ENCODE results near the gene FAP. TPM values are rescaled to one million over a fixed set of nuclear protein-coding genes. Genes with fewer than 3 reads are reported as not detected.

The FAP gene
- total and polyA plus RNA-seq, 2 of the 8 experiments (the other 6 are each of a cell fraction or from before 2014, with no cell fraction given): not detected

DNA sequence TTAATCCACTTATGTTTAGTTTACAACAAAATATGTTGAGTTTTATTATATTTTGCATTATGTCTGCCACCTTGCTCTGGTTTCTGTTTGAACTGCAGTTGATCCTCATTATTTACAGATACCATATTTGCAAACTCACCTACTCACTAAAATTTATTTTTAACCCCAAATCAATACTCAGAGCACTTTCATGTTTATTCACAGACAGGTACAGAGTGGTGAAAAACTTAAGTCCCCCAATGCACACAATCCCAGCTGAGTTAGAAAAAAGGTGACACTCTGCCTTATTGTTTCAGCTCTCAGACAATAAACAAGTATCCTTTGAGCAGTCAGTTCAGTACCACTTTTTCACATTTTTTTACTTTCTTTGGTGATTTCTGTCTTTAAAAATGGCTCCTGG, 104.9 kb downstream of the FAP start:
- no peak overlapping the region for H2BK12ac ChIP-seq (ENCODE audit: low read depth, low read length)
- ChIA-PET CTCF (ENCODE audit: partially characterized antibody) (interaction anchor here (1.2 to 2.8 kb wide), 4 partner anchors 15 to 192 kb away, joined by 3 to 12 read pairs (median 4); partner anchors contain the start of gene GCG), POLR2A (ENCODE audit: partially characterized antibody) (no interaction called here)
- no peaks in the 10 kb centered on the region for H3K36me3 ChIP-seq (ENCODE audit: control insufficient read depth in 2 of 4, insufficient read depth in 4 of 4, low read length in 3 of 4)
- H3K18ac ChIP-seq (ENCODE audit: extremely low read depth, low read length): no peak overlapping the region
- no peaks in the 10 kb centered on the region for H3K9me3 ChIP-seq (ENCODE audit: insufficient read depth in 2 of 2, low read depth in 1 of 2, low read length in 1 of 2)
- no peaks in the 10 kb centered on the region for H3K79me1 ChIP-seq (ENCODE audit: low read depth, low read length)
- H2BK5ac ChIP-seq (ENCODE audit: low read depth, low read length): no peak overlapping the region
- H4K5ac ChIP-seq (ENCODE audit: insufficient read length, low read depth, low read length): no peak overlapping the region
- no peak overlapping the region for H3K23ac ChIP-seq (ENCODE audit: insufficient read length)
- H3K23me2 ChIP-seq (ENCODE audit: low read depth, low read length): no peaks in the 10 kb centered on the region
- no peak overlapping the region for H2BK120ac ChIP-seq (replicated peaks; ENCODE audit: low read depth, low read length)
- no peak overlapping the region for H3K27ac ChIP-seq (ENCODE audit: low read depth, low read length)
- H3K56ac ChIP-seq (replicated peaks; ENCODE audit: insufficient read length, low read depth, low read length): no peak overlapping the region
- TF ChIP-seq RBBP5 (IDR thresholded peaks at IDR 0.05; ENCODE audit: borderline replicate concordance, low read depth, low read length) (no peak), NANOG (IDR thresholded peaks at IDR 0.05; ENCODE audit: insufficient read depth, low read depth, low read length, poor library complexity, severe bottlenecking) (no peak), TAF1 (IDR thresholded peaks at IDR 0.05; ENCODE audit: low read depth, low read length) (no peak), FOSL1 (IDR thresholded peaks at IDR 0.05; ENCODE audit: insufficient read depth, low read depth, low read length) (no peak), SUZ12 (IDR thresholded peaks at IDR 0.05; ENCODE audit: low read length) (no peak), EGR1 (IDR thresholded peaks at IDR 0.05; ENCODE audit: borderline replicate concordance, low read depth, low read length) (no peak), KDM4A (IDR thresholded peaks at IDR 0.05; ENCODE audit: low read depth, low read length, severe bottlenecking) (no peak), ZNF274 (IDR thresholded peaks at IDR 0.05; ENCODE audit: borderline replicate concordance, extremely low read depth, low read length) (no peak), TEAD4 (IDR thresholded peaks at IDR 0.05; ENCODE audit: low read depth, low read length) (no peak), CREB1 (IDR thresholded peaks at IDR 0.05) (no peak)
- TF ChIP-seq, protein P1, sequence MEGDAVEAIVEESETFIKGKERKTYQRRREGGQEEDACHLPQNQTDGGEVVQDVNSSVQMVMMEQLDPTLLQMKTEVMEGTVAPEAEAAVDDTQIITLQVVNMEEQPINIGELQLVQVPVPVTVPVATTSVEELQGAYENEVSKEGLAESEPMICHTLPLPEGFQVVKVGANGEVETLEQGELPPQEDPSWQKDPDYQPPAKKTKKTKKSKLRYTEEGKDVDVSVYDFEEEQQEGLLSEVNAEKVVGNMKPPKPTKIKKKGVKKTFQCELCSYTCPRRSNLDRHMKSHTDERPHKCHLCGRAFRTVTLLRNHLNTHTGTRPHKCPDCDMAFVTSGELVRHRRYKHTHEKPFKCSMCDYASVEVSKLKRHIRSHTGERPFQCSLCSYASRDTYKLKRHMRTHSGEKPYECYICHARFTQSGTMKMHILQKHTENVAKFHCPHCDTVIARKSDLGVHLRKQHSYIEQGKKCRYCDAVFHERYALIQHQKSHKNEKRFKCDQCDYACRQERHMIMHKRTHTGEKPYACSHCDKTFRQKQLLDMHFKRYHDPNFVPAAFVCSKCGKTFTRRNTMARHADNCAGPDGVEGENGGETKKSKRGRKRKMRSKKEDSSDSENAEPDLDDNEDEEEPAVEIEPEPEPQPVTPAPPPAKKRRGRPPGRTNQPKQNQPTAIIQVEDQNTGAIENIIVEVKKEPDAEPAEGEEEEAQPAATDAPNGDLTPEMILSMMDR (IDR thresholded peaks at IDR 0.05; ENCODE audit: control extremely low read depth in 1 of 3, insufficient read depth in 1 of 3, low read depth in 1 of 3, low read length in 3 of 3): no peak
- TF ChIP-seq, protein P2, sequence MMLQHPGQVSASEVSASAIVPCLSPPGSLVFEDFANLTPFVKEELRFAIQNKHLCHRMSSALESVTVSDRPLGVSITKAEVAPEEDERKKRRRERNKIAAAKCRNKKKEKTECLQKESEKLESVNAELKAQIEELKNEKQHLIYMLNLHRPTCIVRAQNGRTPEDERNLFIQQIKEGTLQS (IDR thresholded peaks at IDR 0.05; ENCODE audit: insufficient read depth, low read depth, low read length): no peak
- H2BK20ac ChIP-seq (ENCODE audit: low read length): no peak overlapping the region
- DNase-seq (ENCODE audit: low read depth in 1 of 2, low spot score in 2 of 2): no peak
- no peak overlapping the region for H3K4me3 ChIP-seq (ENCODE audit: extremely low read depth in 1 of 4, insufficient read depth in 2 of 4, low read depth in 3 of 4, low read length in 4 of 4)
- no peak overlapping the region for H3K14ac ChIP-seq (ENCODE audit: insufficient read length)
- no peaks in the 10 kb centered on the region for H3K79me2 ChIP-seq (ENCODE audit: control insufficient read depth in 1 of 2, insufficient read depth in 2 of 2, low read length in 2 of 2)
- H4K20me1 ChIP-seq (replicated peaks in 1 of 2; ENCODE audit: control insufficient read depth in 1 of 2, insufficient read depth in 2 of 2, low read length in 2 of 2): no peaks in the 10 kb centered on the region
- no peak overlapping the region for H3K4me2 ChIP-seq (ENCODE audit: insufficient read depth in 1 of 2, low read depth in 2 of 2, low read length in 2 of 2)
- H2AFZ ChIP-seq (ENCODE audit: low read length): no peak overlapping the region
- H4K91ac ChIP-seq (replicated peaks; ENCODE audit: insufficient read length, low read length): no peak overlapping the region
- H2AK5ac ChIP-seq (ENCODE audit: low read depth, low read length): no peak overlapping the region
- H3K4ac ChIP-seq (replicated peaks; ENCODE audit: insufficient read length, low read depth, low read length): no peak overlapping the region
- no peak overlapping the region for H3K9ac ChIP-seq (replicated peaks in 1 of 4; ENCODE audit: extremely low read depth in 1 of 4, low read depth in 3 of 4, low read length in 3 of 4)
- H3K4me1 ChIP-seq (replicated peaks in 1 of 4; ENCODE audit: control insufficient read depth in 3 of 4, insufficient read depth in 4 of 4, low read length in 3 of 4): no peaks in the 10 kb centered on the region
- FAIRE-seq: no peak
- H4K8ac ChIP-seq (ENCODE audit: extremely low read depth, insufficient read depth, low read length): no peak overlapping the region
- H3K27me3 ChIP-seq (replicated peaks in 1 of 4; ENCODE audit: control insufficient read depth in 3 of 4, extremely low read depth in 1 of 4, insufficient read depth in 3 of 4, low read length in 3 of 4): peaks cover 0 to 1% (median 0%) of the 10 kb centered on the region in 4 experiments; a peak in 1 of 7 replicates
- H2BK15ac ChIP-seq (ENCODE audit: low read length): no peak overlapping the region

All from H1 (cell line).